ENCODE results near the gene TMEM30B.

TMEM30B gene

GRCh38 chr14:61288228-61288627 is 7.1 kb upstream of the TMEM30B start:
- peaks cover 7% of the 10 kb centered on the region; the same call in 1 of the 2 replicates for H3K27me3 ChIP-seq (ENCODE audit: low read depth)
- H3K4me3 ChIP-seq = no peak overlapping the region
- in situ Hi-C loops (cut with MboI; ENCODE audit: low sequenced_read_pairs) = no loop called here
- no peaks in the 10 kb centered on the region for H3K36me3 ChIP-seq (replicated peaks)
- no peak for DNase-seq (ENCODE audit: low spot score in 2 of 2)
- H3K4me1 ChIP-seq = no peaks in the 10 kb centered on the region
- H3K9me3 ChIP-seq = no peaks in the 10 kb centered on the region

- Histone ChIP-seq H3K9me3 (no peaks in the 10 kb centered on the region), H3K4me1 (no peaks in the 10 kb centered on the region), H3K4me3 (no peak overlapping the region), H3K27me3 (ENCODE audit: low read depth) (peaks cover 7% of the 10 kb centered on the region; the same call in 1 of the 2 replicates), H3K36me3 (replicated peaks) (no peaks in the 10 kb centered on the region)
- in situ Hi-C loops (cut with MboI; ENCODE audit: low sequenced_read_pairs) = no loop called here
- no peak for DNase-seq (ENCODE audit: low spot score in 2 of 2)
Observed at GRCh38 chr14:61287196-61287595, 6.1 kb upstream of the TMEM30B start.

DNA sequence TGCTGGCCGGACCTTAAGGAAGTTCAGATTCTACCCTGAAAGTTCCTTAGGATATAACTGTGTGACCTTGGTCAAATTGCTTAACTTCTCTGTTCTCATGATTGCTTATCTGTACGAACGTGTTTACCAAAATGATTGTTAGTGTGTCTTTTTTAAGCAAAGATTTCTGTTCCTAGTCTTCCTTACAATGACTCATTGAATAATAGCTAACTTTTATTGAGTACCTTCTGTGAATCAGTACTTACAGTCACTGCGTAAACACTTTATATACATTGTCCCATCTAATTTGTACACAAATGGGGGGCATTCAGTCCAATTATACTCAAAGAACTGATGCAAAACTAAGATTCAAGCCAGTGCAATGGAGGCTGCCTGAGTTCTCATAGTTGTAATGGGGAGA is 4.2 kb upstream of the TMEM30B start:
- Histone ChIP-seq H3K36me3 (replicated peaks) (no peaks in the 10 kb centered on the region), H3K4me1 (no peaks in the 10 kb centered on the region), H3K9me3 (no peaks in the 10 kb centered on the region), H3K27me3 (ENCODE audit: low read depth) (peaks cover 7% of the 10 kb centered on the region; the same call in 1 of the 2 replicates), H3K4me3 (no peak overlapping the region)
- in situ Hi-C loops (cut with MboI; ENCODE audit: low sequenced_read_pairs) = no loop called here
- DNase-seq (ENCODE audit: low spot score in 2 of 2) = no peak

GRCh38 chr14:61284001-61284400 is 2.9 kb upstream of the TMEM30B start:
- Histone ChIP-seq H3K4me3 (no peak overlapping the region), H3K27me3 (ENCODE audit: low read depth) (peaks cover 7% of the 10 kb centered on the region; the same call in 1 of the 2 replicates), H3K4me1 (no peaks in the 10 kb centered on the region), H3K9me3 (no peaks in the 10 kb centered on the region), H3K36me3 (replicated peaks) (no peaks in the 10 kb centered on the region)
- in situ Hi-C loops (cut with MboI; ENCODE audit: low sequenced_read_pairs) = no loop called here
- no peak for DNase-seq (ENCODE audit: low spot score in 2 of 2)

DNA sequence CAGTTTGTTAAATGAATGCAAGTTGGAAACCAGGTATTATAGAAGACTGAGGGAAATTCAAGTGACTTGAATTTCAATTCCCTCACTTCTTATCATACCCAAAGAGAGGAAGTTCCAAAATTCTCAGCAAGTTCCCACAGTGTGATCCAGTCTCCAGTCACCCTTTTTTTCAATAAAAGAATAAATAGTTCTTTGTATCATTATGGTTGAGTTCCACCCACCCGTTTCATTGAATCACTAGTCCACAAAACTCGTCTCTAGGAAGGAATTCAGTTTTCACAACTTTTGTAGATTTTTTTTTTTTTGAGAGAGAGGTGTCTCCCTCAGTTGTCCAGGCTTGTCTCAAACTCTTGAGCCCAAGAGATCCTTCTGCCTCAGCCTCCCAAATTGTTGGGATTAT is 1.6 kb upstream of the TMEM30B start:
- Histone ChIP-seq H3K4me1 (no peaks in the 10 kb centered on the region), H3K9me3 (no peaks in the 10 kb centered on the region)
- in situ Hi-C loops (cut with MboI; ENCODE audit: low sequenced_read_pairs) = no loop called here

DNA sequence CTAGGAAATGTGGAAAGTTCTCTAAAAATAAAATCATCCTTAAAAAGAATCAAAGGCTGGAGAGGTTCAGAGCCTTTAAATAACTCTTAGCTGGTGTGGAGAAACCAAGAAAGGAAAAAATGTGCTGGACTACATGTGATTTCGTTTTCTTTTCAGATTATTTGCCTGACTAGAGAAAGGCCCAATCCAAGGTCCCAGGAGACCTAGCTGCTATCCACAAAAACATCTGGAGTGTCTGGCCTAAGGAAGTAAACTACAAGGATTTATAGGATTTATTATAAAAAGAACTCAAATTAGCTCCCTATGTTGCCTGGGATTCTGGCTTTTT is 774 bp upstream of the TMEM30B start:
- in situ Hi-C loops (cut with MboI; ENCODE audit: low sequenced_read_pairs) = no loop called here
- peaks cover 10% of the 10 kb centered on the region; the same call in 1 of the 2 replicates for H3K27me3 ChIP-seq (ENCODE audit: low read depth)

More for the DNA sequence above, 1.6 kb upstream of the TMEM30B start:
- Histone ChIP-seq H3K36me3 (replicated peaks) (no peaks in the 10 kb centered on the region), H3K4me3 (no peak overlapping the region), H3K27me3 (ENCODE audit: low read depth) (peaks cover 10% of the 10 kb centered on the region; the same call in 1 of the 2 replicates)
- no peak for DNase-seq (ENCODE audit: low spot score in 2 of 2)

GRCh38 chr14:61280526-61281185 is 482 bp downstream of the TMEM30B start:
- Histone ChIP-seq H3K9me3 (no peaks in the 10 kb centered on the region), H3K4me3 (no peak overlapping the region), H3K36me3 (replicated peaks) (no peaks in the 10 kb centered on the region), H3K4me1 (no peaks in the 10 kb centered on the region), H3K27me3 (ENCODE audit: low read depth) (peaks cover 10% of the 10 kb centered on the region; the same call in 1 of the 2 replicates)
- in situ Hi-C loops (cut with MboI; ENCODE audit: low sequenced_read_pairs) = no loop called here
- DNase-seq (ENCODE audit: low spot score in 2 of 2) = no peak

More for the DNA sequence above, 774 bp upstream of the TMEM30B start:
- Histone ChIP-seq H3K4me1 (no peaks in the 10 kb centered on the region), H3K4me3 (no peak overlapping the region), H3K36me3 (replicated peaks) (no peaks in the 10 kb centered on the region), H3K9me3 (no peaks in the 10 kb centered on the region)
- no peak for DNase-seq (ENCODE audit: low spot score in 2 of 2)

- H3K27me3 ChIP-seq (ENCODE audit: low read depth) = peaks cover 7% of the 10 kb centered on the region; the same call in 1 of the 2 replicates
- in situ Hi-C loops (cut with MboI; ENCODE audit: low sequenced_read_pairs) = no loop called here
- no peaks in the 10 kb centered on the region for H3K36me3 ChIP-seq (replicated peaks)
- no peaks in the 10 kb centered on the region for H3K4me1 ChIP-seq
- no peak for DNase-seq (ENCODE audit: low spot score in 2 of 2)
- H3K4me3 ChIP-seq = no peak overlapping the region
- H3K9me3 ChIP-seq = no peaks in the 10 kb centered on the region
Observed at GRCh38 chr14:61280092-61280525, 1.0 kb downstream of the TMEM30B start.

GRCh38 chr14:61279082-61279481 is 2.1 kb downstream of the TMEM30B start:
- H3K4me3 ChIP-seq = no peak overlapping the region
- DNase-seq (ENCODE audit: low spot score in 2 of 2) = no peak
- H3K36me3 ChIP-seq (replicated peaks) = no peaks in the 10 kb centered on the region
- in situ Hi-C loops (cut with MboI; ENCODE audit: low sequenced_read_pairs) = no loop called here
- H3K4me1 ChIP-seq = no peaks in the 10 kb centered on the region
- H3K9me3 ChIP-seq = no peaks in the 10 kb centered on the region
- H3K27me3 ChIP-seq (ENCODE audit: low read depth) = peaks cover 6% of the 10 kb centered on the region; the same call in 1 of the 2 replicates

GRCh38 chr14:61277784-61278183 is 3.4 kb downstream of the TMEM30B start:
- no peak overlapping the region for H3K4me3 ChIP-seq
- in situ Hi-C loops (cut with MboI; ENCODE audit: low sequenced_read_pairs) = no loop called here
- peaks cover 3% of the 10 kb centered on the region; the same call in 1 of the 2 replicates for H3K27me3 ChIP-seq (ENCODE audit: low read depth)
- no peaks in the 10 kb centered on the region for H3K4me1 ChIP-seq
- no peak for DNase-seq (ENCODE audit: low spot score in 2 of 2)
- no peaks in the 10 kb centered on the region for H3K36me3 ChIP-seq (replicated peaks)
- no peaks in the 10 kb centered on the region for H3K9me3 ChIP-seq

DNA sequence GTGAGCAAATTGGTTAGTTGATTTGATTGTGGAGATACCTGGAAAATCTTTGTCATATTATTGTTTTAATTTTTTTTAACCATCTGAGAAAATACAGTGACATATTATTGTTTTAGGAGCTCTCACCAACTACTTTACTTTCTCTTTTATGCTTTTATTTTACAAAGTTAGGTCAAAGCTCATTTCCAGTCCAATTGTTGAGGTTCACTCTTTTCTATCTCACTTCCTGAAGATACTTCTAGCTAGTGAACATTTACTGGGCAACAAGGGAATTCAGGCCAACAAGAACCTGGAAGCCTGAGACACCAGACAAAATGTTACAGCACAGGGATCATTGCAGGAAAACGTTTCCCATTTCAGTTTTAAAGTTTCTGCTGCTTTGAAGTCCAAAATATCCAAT is 3.9 kb downstream of the TMEM30B start:
- no peaks in the 10 kb centered on the region for H3K36me3 ChIP-seq (replicated peaks)
- H3K27me3 ChIP-seq (ENCODE audit: low read depth) = peaks cover 3% of the 10 kb centered on the region; the same call in 1 of the 2 replicates
- no peak overlapping the region for H3K4me3 ChIP-seq
- DNase-seq (ENCODE audit: low spot score in 2 of 2) = no peak
- in situ Hi-C loops (cut with MboI; ENCODE audit: low sequenced_read_pairs) = no loop called here
- no peaks in the 10 kb centered on the region for H3K9me3 ChIP-seq
- no peaks in the 10 kb centered on the region for H3K4me1 ChIP-seq

DNA sequence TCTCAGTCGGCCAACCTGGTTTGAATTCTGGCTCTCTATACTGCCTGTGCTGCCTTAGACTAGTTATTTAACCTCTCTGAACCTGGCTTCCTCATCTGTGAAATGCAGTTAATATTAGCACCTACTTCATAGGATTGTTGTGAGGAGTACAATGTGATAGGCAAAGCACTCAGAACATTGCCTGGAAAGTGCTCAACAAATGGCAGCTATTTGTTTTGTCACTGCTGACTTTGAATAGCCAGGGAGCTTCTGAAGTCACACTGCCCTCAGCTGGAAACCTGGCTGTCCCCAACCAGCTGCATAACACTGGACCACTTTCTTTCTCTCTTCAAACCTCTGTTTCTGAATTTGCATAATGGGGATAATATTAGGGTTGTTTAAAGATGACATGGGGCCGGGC is 9.6 kb downstream of the TMEM30B start:
- Histone ChIP-seq H3K36me3 (replicated peaks) (no peaks in the 10 kb centered on the region), H3K4me3 (no peak overlapping the region), H3K9me3 (no peaks in the 10 kb centered on the region), H3K4me1 (peaks cover 2% of the 10 kb centered on the region; the same call in 1 of the 2 replicates), H3K27me3 (ENCODE audit: low read depth) (peaks cover 9% of the 10 kb centered on the region)
- in situ Hi-C loops (cut with MboI; ENCODE audit: low sequenced_read_pairs) = no loop called here
- no peak for DNase-seq (ENCODE audit: low spot score in 2 of 2)

- no peak for DNase-seq (ENCODE audit: low spot score in 2 of 2)
- no peak overlapping the region for H3K4me3 ChIP-seq
- peaks cover 2% of the 10 kb centered on the region; the same call in 1 of the 2 replicates for H3K4me1 ChIP-seq
- in situ Hi-C loops (cut with MboI; ENCODE audit: low sequenced_read_pairs) = no loop called here
- H3K36me3 ChIP-seq (replicated peaks) = no peaks in the 10 kb centered on the region
- H3K9me3 ChIP-seq = no peaks in the 10 kb centered on the region
- peaks cover 12% of the 10 kb centered on the region for H3K27me3 ChIP-seq (ENCODE audit: low read depth)
Observed at GRCh38 chr14:61270714-61271113, 10.4 kb downstream of the TMEM30B start.

- DNase-seq (ENCODE audit: low spot score in 2 of 2) = peak; percentile 80 to 82
- Histone ChIP-seq H3K36me3 (replicated peaks) (no peaks in the 10 kb centered on the region), H3K9me3 (no peaks in the 10 kb centered on the region), H3K4me3 (peak overlapping the region; percentile 18), H3K27me3 (ENCODE audit: low read depth) (peaks cover 12% of the 10 kb centered on the region), H3K4me1 (peaks cover 2% of the 10 kb centered on the region; the same call in 1 of the 2 replicates)
- in situ Hi-C loops (cut with MboI; ENCODE audit: low sequenced_read_pairs) = no loop called here
Observed at GRCh38 chr14:61269321-61270083, 11.6 kb downstream of the TMEM30B start.
